ENCODE data around the gene WDR11.

GRCh38 chr10:120813085-120813484, 38.1 kb upstream of the WDR11 start:
- TF ChIP-seq POLR2A (IDR thresholded peaks at IDR 0.05; ENCODE audit: borderline replicate concordance, extremely low read depth, insufficient read depth, insufficient read length) (no peak), CTCF (IDR thresholded peaks at IDR 0.05 in 2 of 3, conservative IDR thresholded peaks at IDR 0.05 in 1 of 3; ENCODE audit: borderline replicate concordance in 1 of 3, insufficient read depth in 1 of 3, low read depth in 2 of 3, low read length in 2 of 3) (no peak), ELF1 (IDR thresholded peaks at IDR 0.05; ENCODE audit: borderline replicate concordance, low read depth) (no peak), EZH2 (IDR thresholded peaks at IDR 0.05) (no peak), CEBPB (IDR thresholded peaks at IDR 0.05; ENCODE audit: low read depth) (no peak), CBX3 (IDR thresholded peaks at IDR 0.05; ENCODE audit: low read depth) (no peak), POLR2AphosphoS5 (IDR thresholded peaks at IDR 0.05; ENCODE audit: low read depth, low read length) (no peak), ATF3 (IDR thresholded peaks at IDR 0.05) (no peak), RAD21 (IDR thresholded peaks at IDR 0.05; ENCODE audit: low read depth) (no peak), EGR1 (IDR thresholded peaks at IDR 0.05; ENCODE audit: low read depth) (no peak), YY1 (IDR thresholded peaks at IDR 0.05; ENCODE audit: extremely low read depth, insufficient replicate concordance, low read depth, low read length) (no peak)
- TF ChIP-seq, protein P1, sequence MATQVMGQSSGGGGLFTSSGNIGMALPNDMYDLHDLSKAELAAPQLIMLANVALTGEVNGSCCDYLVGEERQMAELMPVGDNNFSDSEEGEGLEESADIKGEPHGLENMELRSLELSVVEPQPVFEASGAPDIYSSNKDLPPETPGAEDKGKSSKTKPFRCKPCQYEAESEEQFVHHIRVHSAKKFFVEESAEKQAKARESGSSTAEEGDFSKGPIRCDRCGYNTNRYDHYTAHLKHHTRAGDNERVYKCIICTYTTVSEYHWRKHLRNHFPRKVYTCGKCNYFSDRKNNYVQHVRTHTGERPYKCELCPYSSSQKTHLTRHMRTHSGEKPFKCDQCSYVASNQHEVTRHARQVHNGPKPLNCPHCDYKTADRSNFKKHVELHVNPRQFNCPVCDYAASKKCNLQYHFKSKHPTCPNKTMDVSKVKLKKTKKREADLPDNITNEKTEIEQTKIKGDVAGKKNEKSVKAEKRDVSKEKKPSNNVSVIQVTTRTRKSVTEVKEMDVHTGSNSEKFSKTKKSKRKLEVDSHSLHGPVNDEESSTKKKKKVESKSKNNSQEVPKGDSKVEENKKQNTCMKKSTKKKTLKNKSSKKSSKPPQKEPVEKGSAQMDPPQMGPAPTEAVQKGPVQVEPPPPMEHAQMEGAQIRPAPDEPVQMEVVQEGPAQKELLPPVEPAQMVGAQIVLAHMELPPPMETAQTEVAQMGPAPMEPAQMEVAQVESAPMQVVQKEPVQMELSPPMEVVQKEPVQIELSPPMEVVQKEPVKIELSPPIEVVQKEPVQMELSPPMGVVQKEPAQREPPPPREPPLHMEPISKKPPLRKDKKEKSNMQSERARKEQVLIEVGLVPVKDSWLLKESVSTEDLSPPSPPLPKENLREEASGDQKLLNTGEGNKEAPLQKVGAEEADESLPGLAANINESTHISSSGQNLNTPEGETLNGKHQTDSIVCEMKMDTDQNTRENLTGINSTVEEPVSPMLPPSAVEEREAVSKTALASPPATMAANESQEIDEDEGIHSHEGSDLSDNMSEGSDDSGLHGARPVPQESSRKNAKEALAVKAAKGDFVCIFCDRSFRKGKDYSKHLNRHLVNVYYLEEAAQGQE (IDR thresholded peaks at IDR 0.05; ENCODE audit: low read depth): no peak
- TF ChIP-seq, protein P2, sequence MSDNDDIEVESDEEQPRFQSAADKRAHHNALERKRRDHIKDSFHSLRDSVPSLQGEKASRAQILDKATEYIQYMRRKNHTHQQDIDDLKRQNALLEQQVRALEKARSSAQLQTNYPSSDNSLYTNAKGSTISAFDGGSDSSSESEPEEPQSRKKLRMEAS (IDR thresholded peaks at IDR 0.05): no peak

All from HCT116 (cell line).